Loucy (cell line): Measurements from ENCODE around the gene FIS1.
"Not testable (repeated sequence)": the region's sequence is repeated elsewhere in the genome, so short reads cannot be mapped to it uniquely, and the experiment has no call there.

ENCODE experiments used
- H2AFZ ChIP-seq: fragments of 200-600 bp; sonication (generic); 2 replicates; pipeline ENCODE4 v1.6.0; 2016; ENCODE audit warnings: antibody characterized with exemption, mild to moderate bottlenecking, low read length, moderate library complexity
- H3F3A ChIP-seq: fragments of 200-600 bp; 2 replicates; pipeline ENCODE4 v1.6.0; 2016; ENCODE audit warnings: antibody characterized with exemption, low read depth, mild to moderate bottlenecking
- H3K27me3 ChIP-seq: fragments of 200-600 bp; sonication (generic); 2 replicates; pipeline ENCODE4 v1.6.1; 2014; ENCODE audit warnings: low read length, mild to moderate bottlenecking; ENCODE audit not compliant: insufficient read depth, poor library complexity, severe bottlenecking
- H3K36me3 ChIP-seq: fragments of 200-600 bp; sonication (generic); 2 replicates; pipeline ENCODE4 v1.6.1; 2016; ENCODE audit warnings: low read length; ENCODE audit not compliant: insufficient read depth
- H3K4me1 ChIP-seq: fragments of 200-600 bp; sonication (generic); 2 replicates; pipeline ENCODE4 v1.5.1; 2014; ENCODE audit warnings: low read length, mild to moderate bottlenecking; ENCODE audit not compliant: insufficient read depth, poor library complexity, severe bottlenecking
- H3K4me2 ChIP-seq: fragments of 200-600 bp; sonication (generic); 2 replicates; pipeline ENCODE4 v1.6.0; 2014; ENCODE audit warnings: antibody characterized with exemption, low read length, low read depth, mild to moderate bottlenecking; ENCODE audit not compliant: poor library complexity, severe bottlenecking
- H3K4me3 ChIP-seq: fragments of 200-600 bp; sonication (generic); 2 replicates; pipeline ENCODE4 v1.5.1; 2014; ENCODE audit warnings: low read length, mild to moderate bottlenecking, mixed read lengths; ENCODE audit not compliant: poor library complexity, severe bottlenecking
- H3K79me2 ChIP-seq: fragments of 200-600 bp; sonication (generic); 2 replicates; pipeline ENCODE4 v1.6.1; 2014; ENCODE audit warnings: low read length; ENCODE audit not compliant: insufficient read depth
- H3K9ac ChIP-seq: fragments of 200-600 bp; sonication (generic); 2 replicates; pipeline ENCODE4 v1.6.0; 2014; ENCODE audit warnings: mild to moderate bottlenecking, low read depth, low read length, moderate library complexity; ENCODE audit not compliant: poor library complexity, severe bottlenecking
- H3K9me2 ChIP-seq: fragments of 200-600 bp; sonication (generic); replicated peaks from 2 replicates; pipeline ENCODE4 v1.6.1; 2016; ENCODE audit warnings: low read depth, low read length, mixed read lengths
- H3K9me3 ChIP-seq: fragments of 200-600 bp; sonication (generic); 2 replicates; pipeline ENCODE4 v1.6.1; 2014; ENCODE audit warnings: mild to moderate bottlenecking, antibody characterized with exemption, low read length, low read depth; ENCODE audit not compliant: insufficient read depth
- H4K20me1 ChIP-seq: fragments of 200-600 bp; sonication (generic); 2 replicates; pipeline ENCODE4 v1.6.0; 2014; ENCODE audit warnings: antibody characterized with exemption, low read length, mild to moderate bottlenecking; ENCODE audit not compliant: insufficient read depth, poor library complexity, severe bottlenecking
- EZH2phosphoT487 ChIP-seq: fragments of 200-600 bp; IDR thresholded peaks from 2 replicates; pipeline ENCODE4 v1.6.1; 2018; ENCODE audit warnings: antibody characterized with exemption, mild to moderate bottlenecking, moderate library complexity, borderline replicate concordance
- TF ChIP-seq, protein P1 (sequence below): fragments of 200-600 bp; sonication (generic); conservative IDR thresholded peaks from 2 replicates; pipeline ENCODE4 v1.5.1; 2014; ENCODE audit warnings: mild to moderate bottlenecking, antibody characterized with exemption, low read length

The FIS1 gene

DNA sequence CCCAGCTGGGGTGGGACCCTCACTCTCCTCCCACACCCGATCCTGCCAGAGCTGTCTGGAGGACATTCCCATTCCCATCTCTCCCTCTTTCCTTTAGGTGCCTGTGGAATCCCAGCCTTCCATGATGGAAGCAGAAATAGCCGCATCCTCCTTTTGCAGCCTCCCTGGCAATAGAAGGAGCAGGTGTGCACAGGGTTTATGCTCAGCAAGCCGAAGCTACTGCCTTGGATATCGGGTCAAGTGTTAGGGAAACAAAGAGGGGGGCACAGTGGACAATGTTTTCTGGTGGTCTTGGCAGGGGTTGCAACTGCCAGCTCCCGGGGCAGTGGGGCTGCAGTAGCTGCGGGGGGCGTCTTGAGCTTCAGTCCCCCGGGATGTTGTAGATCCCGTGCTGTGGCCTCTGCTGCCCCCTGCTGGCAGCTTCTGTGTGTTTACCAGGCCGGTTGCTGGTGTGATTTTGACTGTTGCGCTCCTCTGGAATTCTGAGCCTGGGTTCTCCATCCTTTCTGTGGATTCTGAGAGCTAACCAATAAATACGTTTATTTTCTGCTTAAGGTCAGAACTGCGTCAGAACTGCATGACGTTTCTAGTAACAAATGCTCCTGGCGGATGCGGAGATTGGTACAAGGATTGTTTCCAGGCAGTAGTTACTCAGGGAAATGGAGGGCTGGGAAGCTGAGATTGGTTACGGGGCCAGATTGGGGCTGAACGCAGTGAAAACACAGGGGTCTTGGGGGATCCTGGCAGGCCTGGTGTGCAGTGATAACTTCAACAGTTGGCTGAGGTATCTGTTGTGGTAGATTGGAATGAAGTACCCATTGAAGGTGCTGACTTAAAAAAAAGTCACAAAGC, 45.5 kb upstream of the FIS1 start:
- not testable (repeated sequence) for H2AFZ ChIP-seq, H3K27me3 ChIP-seq, H4K20me1 ChIP-seq, H3K4me3 ChIP-seq, H3K79me2 ChIP-seq, H3F3A ChIP-seq, H3K9ac ChIP-seq, H3K9me2 ChIP-seq, H3K36me3 ChIP-seq, H3K9me3 ChIP-seq
- peaks cover 12% of the 10 kb centered on the region for H3K4me1 ChIP-seq
- peak overlapping the region; percentile 36 for H3K4me2 ChIP-seq
- TF ChIP-seq, protein P1, sequence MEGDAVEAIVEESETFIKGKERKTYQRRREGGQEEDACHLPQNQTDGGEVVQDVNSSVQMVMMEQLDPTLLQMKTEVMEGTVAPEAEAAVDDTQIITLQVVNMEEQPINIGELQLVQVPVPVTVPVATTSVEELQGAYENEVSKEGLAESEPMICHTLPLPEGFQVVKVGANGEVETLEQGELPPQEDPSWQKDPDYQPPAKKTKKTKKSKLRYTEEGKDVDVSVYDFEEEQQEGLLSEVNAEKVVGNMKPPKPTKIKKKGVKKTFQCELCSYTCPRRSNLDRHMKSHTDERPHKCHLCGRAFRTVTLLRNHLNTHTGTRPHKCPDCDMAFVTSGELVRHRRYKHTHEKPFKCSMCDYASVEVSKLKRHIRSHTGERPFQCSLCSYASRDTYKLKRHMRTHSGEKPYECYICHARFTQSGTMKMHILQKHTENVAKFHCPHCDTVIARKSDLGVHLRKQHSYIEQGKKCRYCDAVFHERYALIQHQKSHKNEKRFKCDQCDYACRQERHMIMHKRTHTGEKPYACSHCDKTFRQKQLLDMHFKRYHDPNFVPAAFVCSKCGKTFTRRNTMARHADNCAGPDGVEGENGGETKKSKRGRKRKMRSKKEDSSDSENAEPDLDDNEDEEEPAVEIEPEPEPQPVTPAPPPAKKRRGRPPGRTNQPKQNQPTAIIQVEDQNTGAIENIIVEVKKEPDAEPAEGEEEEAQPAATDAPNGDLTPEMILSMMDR, result peak; percentile 71

DNA sequence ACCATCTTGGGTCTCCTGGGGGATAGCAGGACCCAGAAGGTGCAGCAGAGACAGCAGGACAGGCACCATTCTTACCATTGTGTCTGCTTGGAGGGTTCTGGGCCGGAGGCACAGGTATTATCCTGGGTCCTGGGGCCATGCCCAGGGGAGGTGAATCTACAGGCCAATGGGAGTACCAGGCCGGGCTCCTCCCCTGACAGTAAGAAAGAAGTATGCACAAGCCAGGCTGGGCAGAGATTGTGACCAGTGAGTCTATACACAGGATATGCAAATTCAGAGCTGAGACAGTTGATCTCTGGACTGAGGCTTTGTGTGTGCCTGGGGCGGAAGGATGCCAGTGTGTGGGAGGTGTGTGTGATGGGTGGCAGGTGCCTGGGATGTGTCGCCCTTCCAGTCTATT, 44.8 kb upstream of the FIS1 start:
- not testable (repeated sequence) for H3K79me2 ChIP-seq, H3F3A ChIP-seq, H3K9me2 ChIP-seq, H3K4me2 ChIP-seq, H4K20me1 ChIP-seq, H3K36me3 ChIP-seq, H3K4me3 ChIP-seq, H3K9me3 ChIP-seq, H2AFZ ChIP-seq, H3K9ac ChIP-seq, H3K27me3 ChIP-seq
- H3K4me1 ChIP-seq, result peaks cover 12% of the 10 kb centered on the region

DNA sequence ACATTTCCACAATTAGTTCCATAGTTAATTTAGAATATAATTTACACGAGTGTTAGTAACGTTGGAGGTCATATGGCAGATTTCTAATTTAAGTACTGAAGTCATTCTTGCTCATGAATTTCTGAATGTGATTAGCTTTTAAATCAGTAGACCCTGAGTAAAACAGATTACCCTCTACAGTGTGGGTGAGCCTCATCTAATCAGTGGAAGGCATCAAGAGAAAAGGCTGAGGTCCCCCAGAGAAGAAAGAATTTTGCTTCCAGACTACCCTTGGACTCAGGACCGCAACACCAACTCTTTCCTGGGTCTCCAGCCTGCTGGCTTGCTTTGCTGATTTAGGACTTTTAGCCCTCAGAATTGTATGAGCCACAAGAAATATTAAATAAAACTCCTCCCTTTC, 43.6 kb upstream of the FIS1 start:
- Histone ChIP-seq H4K20me1 (no peaks in the 10 kb centered on the region), H3K79me2 (no peaks in the 10 kb centered on the region), H3K9ac (no peak overlapping the region), H3K4me3 (no peak overlapping the region), H3K9me2 (no peaks in the 10 kb centered on the region), H3K27me3 (no peaks in the 10 kb centered on the region), H3K4me1 (peaks cover 12% of the 10 kb centered on the region), H3K4me2 (no peak overlapping the region), H2AFZ (no peak overlapping the region), H3K9me3 (no peaks in the 10 kb centered on the region), H3F3A (no peaks in the 10 kb centered on the region), H3K36me3 (no peaks in the 10 kb centered on the region)
- TF ChIP-seq EZH2phosphoT487, result no peak
- TF ChIP-seq, protein P1, result no peak

DNA sequence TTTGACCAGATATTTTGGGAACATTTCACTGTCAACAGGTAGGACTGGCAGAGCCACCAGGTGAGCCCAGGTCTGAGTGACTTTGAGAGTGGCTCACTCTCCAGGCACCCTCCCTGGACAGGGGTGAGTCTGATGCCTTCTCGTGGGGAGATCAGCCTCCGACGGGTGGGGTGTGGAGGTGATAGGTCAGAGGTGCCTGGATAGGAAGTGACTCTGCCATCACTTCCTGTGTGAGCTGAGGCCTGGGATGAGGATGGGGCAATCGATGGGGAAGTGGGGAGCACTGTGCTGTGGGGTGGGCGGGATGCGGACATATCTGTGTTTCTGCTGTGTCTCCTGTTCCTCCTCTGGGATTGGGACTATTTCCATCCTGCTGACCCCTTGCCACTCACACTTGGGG, 42.2 kb upstream of the FIS1 start:
- H3F3A ChIP-seq, result no peaks in the 10 kb centered on the region
- peak overlapping the region; percentile 66; the same call in 1 of the 2 replicates for H2AFZ ChIP-seq
- TF ChIP-seq, protein P1, result no peak
- no peak for TF ChIP-seq EZH2phosphoT487
- peak overlapping the region; percentile 46 for H3K4me2 ChIP-seq
- no peaks in the 10 kb centered on the region for H3K79me2 ChIP-seq
- H3K4me1 ChIP-seq, result peaks cover 12% of the 10 kb centered on the region
- no peaks in the 10 kb centered on the region for H4K20me1 ChIP-seq
- no peak overlapping the region for H3K9ac ChIP-seq
- H3K9me2 ChIP-seq, result no peaks in the 10 kb centered on the region
- no peaks in the 10 kb centered on the region for H3K27me3 ChIP-seq
- no peak overlapping the region for H3K4me3 ChIP-seq
- H3K36me3 ChIP-seq, result no peaks in the 10 kb centered on the region
- H3K9me3 ChIP-seq, result no peaks in the 10 kb centered on the region

DNA sequence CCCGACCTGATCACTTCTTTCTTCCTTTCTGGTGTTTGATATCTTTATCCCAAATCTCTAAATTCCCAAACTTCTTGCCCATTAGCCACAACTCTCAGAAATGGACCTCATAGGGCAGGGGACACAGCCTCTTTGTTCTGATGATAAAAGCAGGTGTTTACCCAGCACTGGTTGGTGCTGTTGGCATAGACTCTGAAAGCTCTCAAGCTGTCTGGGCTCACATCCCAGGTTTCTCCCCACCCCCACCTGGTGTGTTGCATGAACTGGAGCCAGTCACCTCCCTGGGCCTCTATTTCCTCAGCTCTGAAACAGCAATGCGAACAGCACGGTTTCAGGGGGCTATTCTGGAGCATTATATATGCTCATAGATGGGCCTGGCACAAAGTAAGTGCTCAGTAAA, 41.0 kb upstream of the FIS1 start:
- H3K79me2 ChIP-seq, H3K9me2 ChIP-seq, H2AFZ ChIP-seq, H3K9me3 ChIP-seq, H4K20me1 ChIP-seq, H3K27me3 ChIP-seq, H3K4me3 ChIP-seq, H3K4me2 ChIP-seq, H3K36me3 ChIP-seq, H3K9ac ChIP-seq, H3F3A ChIP-seq: not testable (repeated sequence)
- H3K4me1 ChIP-seq, result peaks cover 12% of the 10 kb centered on the region
